GM12892 (cell line): Measurements from ENCODE around the gene GOLGA8K.
"Not testable (repeated sequence)": the region's sequence is repeated elsewhere in the genome, so short reads cannot be mapped to it uniquely, and the experiment has no call there.

ENCODE experiments used
- DNase-seq: peaks from one replicate; pipeline ENCODE4 v3.0.0; 2011; ENCODE audit not compliant: insufficient read length
- FAIRE-seq: peaks from 2 replicates; lab custom pipeline; 2011; peaks lifted over from hg19 to GRCh38; lab: Jason Lieb, UNC

The GOLGA8K gene

GRCh38 chr15:32361662-32362061, 41.4 kb downstream of the GOLGA8K start:
- FAIRE-seq, result not testable (repeated sequence)

GRCh38 chr15:32358462-32358861, 44.6 kb downstream of the GOLGA8K start:
- not testable (repeated sequence) for DNase-seq, FAIRE-seq

More at GRCh38 chr15:32361662-32362061, 41.4 kb downstream of the GOLGA8K start:
- DNase-seq, result not testable (repeated sequence)

- DNase-seq, FAIRE-seq: not testable (repeated sequence)
Observed at GRCh38 chr15:32356909-32357308, 46.2 kb downstream of the GOLGA8K start.

- not testable (repeated sequence) for FAIRE-seq, DNase-seq
Observed at GRCh38 chr15:32352748-32353147, 50.3 kb downstream of the GOLGA8K start.

- FAIRE-seq, DNase-seq: not testable (repeated sequence)
Observed at GRCh38 chr15:32350563-32351220, 52.4 kb downstream of the GOLGA8K start.

- not testable (repeated sequence) for FAIRE-seq
Observed at GRCh38 chr15:32347037-32347436, 56.1 kb downstream of the GOLGA8K start.

GRCh38 chr15:32345978-32346547, 57.0 kb downstream of the GOLGA8K start:
- not testable (repeated sequence) for DNase-seq, FAIRE-seq

More at GRCh38 chr15:32347037-32347436, 56.1 kb downstream of the GOLGA8K start:
- not testable (repeated sequence) for DNase-seq

GRCh38 chr15:32343921-32344320, 59.2 kb downstream of the GOLGA8K start:
- not testable (repeated sequence) for FAIRE-seq

More at GRCh38 chr15:32343921-32344320, 59.2 kb downstream of the GOLGA8K start:
- not testable (repeated sequence) for DNase-seq
